GM23338 (cell line): ENCODE results near the gene TSC22D1. TPM values are rescaled to one million over a fixed set of nuclear protein-coding genes. Genes with fewer than 3 reads are reported as not detected.

ENCODE experiments used
- ATAC-seq: fragments of 200-7000 bp; cut with Tn5 transposase; 3 replicates; pipeline ENCODE4 v1.9.1; 2020
- DNase-seq: peaks from one replicate; pipeline ENCODE4 v3.0.0-alpha.2; 2015; ENCODE audit warnings: low spot score
- H2AFZ ChIP-seq: fragments of 200-600 bp; sonication (generic); 2 replicates; pipeline ENCODE4 v1.8.0; 2016; ENCODE audit warnings: antibody characterized with exemption, mild to moderate bottlenecking, moderate library complexity
- H3F3A ChIP-seq: fragments of 200-600 bp; sonication (generic); replicated peaks from 2 replicates; pipeline ENCODE4 v1.8.0; 2017; ENCODE audit warnings: antibody characterized with exemption, mixed run types, low read depth
- H3K27ac ChIP-seq: fragments of 200-600 bp; sonication (generic); 2 replicates; pipeline ENCODE4 v1.6.1; 2016; ENCODE audit warnings: low read depth
- H3K27me3 ChIP-seq: fragments of 200-600 bp; sonication (generic); 2 replicates; pipeline ENCODE4 v1.8.0; 2016; ENCODE audit warnings: mild to moderate bottlenecking, mixed run types, moderate library complexity; ENCODE audit not compliant: insufficient read depth
- H3K36me3 ChIP-seq: fragments of 200-600 bp; sonication (generic); 2 replicates; pipeline ENCODE4 v1.8.0; 2016; ENCODE audit warnings: mild to moderate bottlenecking; ENCODE audit not compliant: insufficient read depth
- H3K4me1 ChIP-seq: fragments of 200-600 bp; sonication (generic); 2 replicates; pipeline ENCODE4 v1.8.0; 2016; ENCODE audit warnings: mild to moderate bottlenecking, moderate library complexity; ENCODE audit not compliant: insufficient read depth
- H3K4me2 ChIP-seq: fragments of 200-600 bp; sonication (generic); 2 replicates; pipeline ENCODE4 v1.7.1; 2017; ENCODE audit warnings: mixed run types
- H3K4me3 ChIP-seq: fragments of 200-600 bp; sonication (generic); 2 replicates; pipeline ENCODE4 v1.6.1; 2016; ENCODE audit warnings: mixed run types
- H3K79me2 ChIP-seq: fragments of 200-600 bp; sonication (generic); replicated peaks from 2 replicates; pipeline ENCODE4 v1.8.0; 2017; ENCODE audit warnings: mild to moderate bottlenecking; ENCODE audit not compliant: insufficient read depth
- H3K9me2 ChIP-seq: fragments of 200-600 bp; sonication (generic); 2 replicates; pipeline ENCODE4 v1.8.0; 2017; ENCODE audit not compliant: insufficient read depth
- H4K20me1 ChIP-seq: fragments of 200-600 bp; sonication (generic); replicated peaks from 2 replicates; pipeline ENCODE4 v1.8.0; 2017; ENCODE audit warnings: mild to moderate bottlenecking; ENCODE audit not compliant: insufficient read depth
- H3K27ac Mint-ChIP-seq: 2 replicates; pipeline ENCODE4 v1.8.0; 2020; ENCODE audit warnings: inconsistent platforms, mild to moderate bottlenecking, moderate library complexity, mixed read lengths
- H3K27me3 Mint-ChIP-seq: 3 replicates; pipeline ENCODE4 v1.8.0; 2022; ENCODE audit warnings: low read depth, mild to moderate bottlenecking, moderate library complexity, mixed read lengths, inconsistent platforms; ENCODE audit not compliant: insufficient read depth, poor library complexity
- H3K36me3 Mint-ChIP-seq: 3 replicates; pipeline ENCODE4 v1.8.0; 2021; ENCODE audit warnings: low read depth, mild to moderate bottlenecking, inconsistent platforms, moderate library complexity, mixed read lengths
- H3K4me1 Mint-ChIP-seq: 3 replicates; pipeline ENCODE4 v1.8.0; 2020; ENCODE audit warnings: mild to moderate bottlenecking, inconsistent platforms, mixed read lengths
- H3K4me3 Mint-ChIP-seq: 3 replicates; pipeline ENCODE4 v1.8.0; 2021; ENCODE audit warnings: moderate library complexity, mild to moderate bottlenecking, inconsistent platforms, mixed read lengths
- H3K9me3 Mint-ChIP-seq: 3 replicates; pipeline ENCODE4 v1.8.0; 2020; ENCODE audit warnings: moderate library complexity, mild to moderate bottlenecking, inconsistent platforms, mixed read lengths
- CREB1 ChIP-seq: fragments of 250-450 bp; sonication (Bioruptor Pico); IDR thresholded peaks from 2 replicates; pipeline ENCODE4 v1.5.0; 2020; ENCODE audit warnings: low read depth, mild to moderate bottlenecking, moderate library complexity
- CTCF ChIP-seq, 2 experiments: fragments of 200-600 bp in 1 of 2; sonication (generic) in 1 of 2; conservative IDR thresholded peaks; 2 replicates each; pipeline versions ENCODE4 v1.5.1 to v1.6.1; 2016 to 2017; ENCODE audit warnings: antibody characterized with exemption in 2 of 2, low read depth in 2 of 2, mild to moderate bottlenecking in 2 of 2, moderate library complexity in 1 of 2
- ETS1 ChIP-seq: IDR thresholded peaks from 2 replicates; pipeline ENCODE4 v1.6.1; 2016; ENCODE audit warnings: antibody characterized with exemption
- EZH2 ChIP-seq: fragments of 200-600 bp; sonication (generic); IDR thresholded peaks from one replicate; pipeline ENCODE4 v1.8.0; 2017; ENCODE audit warnings: antibody characterized with exemption, mild to moderate bottlenecking, low read depth; ENCODE audit not compliant: unreplicated experiment
- EZH2phosphoT487 ChIP-seq: fragments of 200-600 bp; sonication (generic); IDR thresholded peaks from one replicate; pipeline ENCODE4 v1.8.1; 2018; ENCODE audit warnings: antibody characterized with exemption; ENCODE audit not compliant: unreplicated experiment
- JUNB ChIP-seq: IDR thresholded peaks from one replicate; pipeline ENCODE4 v1.6.1; 2016; ENCODE audit warnings: antibody characterized with exemption; ENCODE audit not compliant: unreplicated experiment
- NANOG ChIP-seq: IDR thresholded peaks from 2 replicates; pipeline ENCODE4 v1.6.1; 2016; ENCODE audit warnings: antibody characterized with exemption, borderline replicate concordance
- POLR2AphosphoS5 ChIP-seq: IDR thresholded peaks from 2 replicates; pipeline ENCODE4 v1.6.1; 2016; ENCODE audit warnings: antibody characterized with exemption, low read depth
- REST ChIP-seq: IDR thresholded peaks from one replicate; pipeline ENCODE4 v1.6.1; 2018; ENCODE audit warnings: antibody characterized with exemption; ENCODE audit not compliant: unreplicated experiment
- STAT1 ChIP-seq: IDR thresholded peaks from one replicate; pipeline ENCODE4 v1.6.1; 2016; ENCODE audit warnings: antibody characterized with exemption; ENCODE audit not compliant: unreplicated experiment
- ZNF114 ChIP-seq: fragments of 250-450 bp; sonication (Bioruptor Pico); IDR thresholded peaks from 2 replicates; pipeline ENCODE4 v1.5.0; 2020; ENCODE audit warnings: mild to moderate bottlenecking, moderate library complexity
- ZNF462 ChIP-seq: fragments of 250-450 bp; sonication (Bioruptor Pico); IDR thresholded peaks from 2 replicates; pipeline ENCODE4 v1.5.0; 2020; ENCODE audit warnings: mild to moderate bottlenecking, moderate library complexity
- polyA plus RNA-seq: library from polyadenylated mRNA; unstranded; fragments of >200 nt; fragmentation: Nextera tagmentation; extraction: Ambion mirVana; gene quantifications from 2 replicates; pipeline ENCODE4 v1.2.1, GENCODE V29; 2016
- total RNA-seq: library from RNA; depleted of rRNA; stranded (reverse); fragments of >200 nt; shearing (Covaris generic); gene quantifications from 2 replicates; pipeline ENCODE4 v1.2.3, GENCODE V29; 2014

Gene TSC22D1
- total and polyA plus RNA-seq, 2 experiments from 2014 or later = 58.5 to 114 TPM

GRCh38 chr13:44583137-44583536 is 7.0 kb upstream of the TSC22D1 start (continued):
- TF ChIP-seq ETS1 (no peak), REST (no peak), EZH2phosphoT487 (no peak), NANOG (no peak)

- no peak overlapping the region for H2AFZ ChIP-seq
- no peaks in the 10 kb centered on the region for H3K27me3 ChIP-seq
- peaks cover 43% of the 10 kb centered on the region for H3K4me1 Mint-ChIP-seq
- peaks cover 30% of the 10 kb centered on the region for H3K36me3 Mint-ChIP-seq
- peak overlapping the region; percentile 85 for H3K4me3 Mint-ChIP-seq
- H3K27me3 Mint-ChIP-seq = peaks cover 12% of the 10 kb centered on the region
- H3K9me3 Mint-ChIP-seq = no peaks in the 10 kb centered on the region
- H3K4me3 ChIP-seq = peak overlapping the region; percentile 71
- H3K9me2 ChIP-seq = no peaks in the 10 kb centered on the region
- H3K36me3 ChIP-seq = no peaks in the 10 kb centered on the region
- H3K79me2 ChIP-seq = peaks cover 32% of the 10 kb centered on the region
- H3K4me2 ChIP-seq = peak overlapping the region; percentile 71
- peaks cover 18% of the 10 kb centered on the region for H3K4me1 ChIP-seq
- peaks cover 9% of the 10 kb centered on the region; the same call in 1 of the 2 replicates for H4K20me1 ChIP-seq
- H3K27ac Mint-ChIP-seq = peak overlapping the region; percentile 99
- peaks cover 4% of the 10 kb centered on the region; the same call in 1 of the 2 replicates for H3F3A ChIP-seq
- peak overlapping the region; percentile 92 for H3K27ac ChIP-seq
- peak; percentile 64 for DNase-seq
- ATAC-seq = no peak
- TF ChIP-seq POLR2AphosphoS5 (no peak), CTCF (conservative IDR thresholded peaks at IDR 0.05; ENCODE audit: low read depth in 2 of 2) (no peak), EZH2phosphoT487 (no peak), STAT1 (no peak), CREB1 (CRISPR knock-in tag) (no peak), NANOG (no peak), ZNF462 (CRISPR knock-in tag) (no peak), JUNB (no peak), ZNF114 (no peak), ETS1 (no peak), EZH2 (no peak)
Observed at GRCh38 chr13:44578067-44578400, 1.9 kb upstream of the TSC22D1 start.
